LoVo (cell line): ENCODE measurements around the gene ANKRD16.
A peak's percentile ranks its signal among the peaks of the same experiment; 100 is the strongest.
"Not testable (repeated sequence)": the region's sequence is repeated elsewhere in the genome, so short reads cannot be mapped to it uniquely, and the experiment has no call there.

Experiments used
- DNase-seq: peaks from one replicate; pipeline ENCODE4 v3.0.0-alpha.2; 2016; ENCODE audit warnings: low spot score

The ANKRD16 gene

DNA sequence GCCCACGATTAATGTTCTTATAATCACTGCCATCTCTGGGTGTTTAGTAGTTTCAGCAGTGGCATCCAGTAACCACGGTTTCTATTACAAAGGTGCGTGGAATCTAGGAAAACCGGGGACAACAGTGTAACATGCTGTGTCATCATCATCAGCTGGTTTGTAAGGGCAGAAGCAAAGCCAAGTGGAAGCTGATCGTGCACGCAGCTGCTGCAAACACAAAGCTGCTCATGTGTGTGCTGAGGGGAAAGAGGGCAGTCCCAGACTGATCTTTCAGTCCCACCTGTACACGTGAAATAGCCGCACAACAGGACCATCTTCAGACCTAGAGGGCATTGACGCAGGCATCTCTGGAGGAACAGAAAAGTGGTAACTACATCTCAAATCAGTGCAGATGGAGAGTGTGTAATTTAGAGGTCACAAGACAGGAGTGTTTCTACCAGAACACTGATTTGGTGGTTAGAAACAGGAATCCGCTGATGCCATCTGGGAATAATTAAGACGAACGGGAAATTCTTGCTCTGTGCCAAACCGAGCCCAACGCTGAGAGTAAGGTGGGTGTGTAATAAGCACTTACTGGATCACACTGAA lies 13.4 kb downstream of the ANKRD16 start:
- no peak for DNase-seq

DNA sequence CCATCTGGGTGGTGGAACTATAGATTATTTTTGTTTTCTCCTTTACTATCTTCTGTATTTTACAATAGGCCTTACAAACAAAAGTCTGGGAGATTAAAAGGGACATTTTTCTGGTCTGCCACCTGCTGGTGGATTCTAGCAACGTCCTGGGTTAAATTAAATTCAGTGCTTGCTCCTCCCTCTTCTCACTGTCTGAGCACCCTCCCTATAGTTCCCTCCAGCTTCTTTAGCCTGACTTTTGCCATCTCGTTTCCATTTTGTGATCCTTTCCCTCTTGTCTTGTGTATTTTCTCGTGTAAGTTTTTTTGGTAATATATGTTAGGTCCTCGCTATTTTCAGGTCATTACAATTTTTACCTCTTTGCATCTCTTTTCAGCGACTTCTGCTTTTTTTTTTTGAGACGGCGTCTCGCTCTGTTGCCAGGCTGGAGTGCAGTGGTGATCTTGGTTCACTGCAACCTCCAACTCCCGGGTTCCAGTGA lies 16.1 kb downstream of the ANKRD16 start:
- DNase-seq, result peak; percentile 60

- DNase-seq, result no peak
These were observed 18.1 kb downstream of the ANKRD16 start for GRCh38 chr10:5871596-5871995.

GRCh38 chr10:5869156-5869555 lies 20.5 kb downstream of the ANKRD16 start:
- DNase-seq, result no peak

GRCh38 chr10:5868383-5868782 lies 21.3 kb downstream of the ANKRD16 start:
- DNase-seq, result not testable (repeated sequence)

GRCh38 chr10:5867091-5867615 lies 22.5 kb downstream of the ANKRD16 start:
- not testable (repeated sequence) for DNase-seq

DNA sequence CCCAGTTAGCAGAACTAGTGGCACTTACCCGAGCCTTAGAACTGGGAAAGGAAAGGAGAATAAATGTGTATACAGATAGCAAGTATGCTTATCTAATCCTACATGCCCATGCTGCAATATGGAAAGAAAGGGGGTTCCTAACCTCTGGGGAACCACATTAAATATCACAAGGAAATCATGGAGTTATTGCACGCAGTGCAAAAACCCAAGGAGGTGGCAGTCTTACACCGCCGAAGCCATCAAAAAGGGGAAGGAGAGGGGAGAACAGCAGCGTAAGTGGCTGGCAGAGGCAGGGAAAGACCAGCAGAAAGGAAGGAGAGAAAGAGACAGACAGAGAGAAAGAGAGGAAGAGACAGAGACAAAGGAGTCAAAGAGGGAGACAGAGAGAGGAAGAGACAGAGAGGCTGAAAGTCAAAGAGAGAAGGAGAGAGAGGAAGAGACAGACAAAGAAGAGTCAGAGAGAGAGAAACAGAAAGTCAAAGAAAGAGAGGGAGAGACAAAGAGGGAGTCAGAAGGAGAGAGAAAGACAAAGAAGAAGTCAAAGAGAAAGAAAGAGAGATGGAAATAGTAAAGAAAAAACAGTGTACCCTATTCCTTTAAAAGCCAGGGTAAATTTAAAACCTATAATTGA lies 23.1 kb downstream of the ANKRD16 start:
- DNase-seq, result not testable (repeated sequence)

DNA sequence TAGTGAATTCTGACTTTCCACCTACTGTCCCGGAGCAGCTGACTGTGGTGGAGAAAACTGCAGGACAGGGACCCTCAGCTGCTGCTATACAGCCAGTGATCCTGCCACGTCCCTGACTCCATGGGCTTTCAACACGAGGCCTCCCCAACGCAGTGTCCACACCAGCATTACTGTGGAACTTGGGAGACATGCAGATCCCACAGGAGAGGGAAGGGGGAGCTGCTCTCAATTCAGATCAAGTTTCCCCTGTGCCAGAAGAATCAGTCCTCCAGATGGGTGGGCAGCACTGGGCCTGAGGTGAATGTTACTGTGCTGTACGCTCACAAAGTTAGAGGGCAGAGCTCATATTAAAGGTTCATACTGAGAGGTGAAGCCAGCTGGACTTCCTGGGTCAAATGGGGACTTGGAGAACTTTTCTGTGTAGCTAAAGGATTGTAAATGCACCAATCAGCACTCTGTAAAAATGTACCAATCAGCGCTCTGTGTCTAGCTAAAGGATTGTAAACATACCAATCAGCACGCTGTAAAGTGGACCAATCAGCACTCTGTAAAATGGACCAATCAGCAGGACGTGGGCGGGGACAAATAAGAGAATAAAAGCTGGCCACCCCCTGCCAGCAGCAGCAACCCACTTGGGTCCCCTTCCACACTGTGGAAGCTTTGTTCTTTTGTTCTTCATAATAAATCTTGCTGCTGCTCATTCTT lies 26.6 kb downstream of the ANKRD16 start:
- not testable (repeated sequence) for DNase-seq

- DNase-seq, result no peak
These were observed 27.2 kb downstream of the ANKRD16 start for GRCh38 chr10:5862360-5862961.

- DNase-seq, result no peak
These were observed 29.6 kb downstream of the ANKRD16 start for GRCh38 chr10:5860066-5860465.

- no peak for DNase-seq
These were observed 30.9 kb downstream of the ANKRD16 start for GRCh38 chr10:5858811-5859210.

DNA sequence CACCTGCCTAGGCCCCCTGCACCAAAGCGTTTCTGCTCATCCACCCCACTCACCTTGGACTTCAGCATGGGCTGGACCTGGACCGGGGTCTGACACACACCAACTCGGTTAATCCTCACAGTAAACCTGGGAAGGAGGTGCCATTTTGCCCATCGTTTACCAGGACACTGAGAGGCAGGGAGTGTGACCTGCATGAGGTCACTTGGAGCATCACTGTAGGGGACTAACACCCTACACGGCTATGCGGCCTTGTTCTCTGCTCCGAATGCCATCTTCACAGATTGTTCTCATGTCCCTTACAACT lies 33.0 kb downstream of the ANKRD16 start:
- DNase-seq, result no peak

- DNase-seq, result no peak
These were observed 33.6 kb downstream of the ANKRD16 start for GRCh38 chr10:5855979-5856700.

DNA sequence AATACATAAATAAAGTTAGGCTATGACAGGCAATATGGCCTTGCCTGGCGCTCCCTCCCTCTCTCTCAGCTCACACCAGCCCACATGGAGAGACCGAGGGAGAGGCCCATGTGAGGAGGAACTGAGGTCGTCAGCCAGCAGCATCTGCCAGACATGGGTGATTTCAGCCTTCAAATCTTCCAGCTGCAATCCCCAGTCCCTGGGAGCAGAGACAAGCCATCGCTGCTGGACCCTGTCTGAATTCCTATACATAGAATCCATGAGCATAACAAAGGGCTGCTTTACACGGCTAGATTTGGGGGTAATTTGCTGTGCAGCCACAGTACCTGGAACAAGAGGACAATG lies 35.6 kb downstream of the ANKRD16 start:
- no peak for DNase-seq

GRCh38 chr10:5846667-5847066 lies 43.0 kb downstream of the ANKRD16 start:
- DNase-seq, result not testable (repeated sequence)

GRCh38 chr10:5844345-5845055 lies 45.2 kb downstream of the ANKRD16 start:
- DNase-seq, result no peak

DNA sequence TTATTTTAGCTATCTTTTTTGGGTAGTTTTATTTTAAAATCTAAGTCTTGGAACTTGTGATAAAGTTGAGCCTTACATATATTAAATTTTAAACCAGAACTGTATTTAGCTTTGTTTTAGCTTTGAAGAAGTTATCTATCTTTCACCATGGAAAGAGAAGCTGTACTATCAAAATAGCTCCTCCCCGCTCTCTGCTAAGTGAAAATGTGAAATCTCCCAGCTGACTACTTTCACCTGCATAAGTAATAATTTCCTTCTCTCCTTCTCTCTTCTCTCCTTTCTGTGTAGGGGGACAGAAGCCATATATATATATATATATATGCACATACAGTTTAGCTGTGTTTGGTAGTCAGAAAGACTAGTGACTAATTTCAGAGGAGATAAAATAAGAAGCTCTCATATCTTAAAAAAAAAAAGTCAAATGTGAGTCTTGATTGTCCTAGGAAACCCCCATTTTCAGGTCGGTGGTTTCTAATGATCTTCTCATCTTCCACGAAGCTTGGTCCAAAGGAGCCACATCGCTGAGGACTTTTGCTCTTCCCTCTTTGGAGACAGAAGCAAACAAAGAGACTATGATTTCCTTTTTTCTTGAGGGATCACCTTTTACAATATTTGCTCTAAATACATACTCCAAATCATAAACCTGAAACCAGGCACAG lies 45.9 kb downstream of the ANKRD16 start:
- DNase-seq, result no peak

- no peak for DNase-seq
These were observed 47.7 kb downstream of the ANKRD16 start for GRCh38 chr10:5841965-5842364.

DNA sequence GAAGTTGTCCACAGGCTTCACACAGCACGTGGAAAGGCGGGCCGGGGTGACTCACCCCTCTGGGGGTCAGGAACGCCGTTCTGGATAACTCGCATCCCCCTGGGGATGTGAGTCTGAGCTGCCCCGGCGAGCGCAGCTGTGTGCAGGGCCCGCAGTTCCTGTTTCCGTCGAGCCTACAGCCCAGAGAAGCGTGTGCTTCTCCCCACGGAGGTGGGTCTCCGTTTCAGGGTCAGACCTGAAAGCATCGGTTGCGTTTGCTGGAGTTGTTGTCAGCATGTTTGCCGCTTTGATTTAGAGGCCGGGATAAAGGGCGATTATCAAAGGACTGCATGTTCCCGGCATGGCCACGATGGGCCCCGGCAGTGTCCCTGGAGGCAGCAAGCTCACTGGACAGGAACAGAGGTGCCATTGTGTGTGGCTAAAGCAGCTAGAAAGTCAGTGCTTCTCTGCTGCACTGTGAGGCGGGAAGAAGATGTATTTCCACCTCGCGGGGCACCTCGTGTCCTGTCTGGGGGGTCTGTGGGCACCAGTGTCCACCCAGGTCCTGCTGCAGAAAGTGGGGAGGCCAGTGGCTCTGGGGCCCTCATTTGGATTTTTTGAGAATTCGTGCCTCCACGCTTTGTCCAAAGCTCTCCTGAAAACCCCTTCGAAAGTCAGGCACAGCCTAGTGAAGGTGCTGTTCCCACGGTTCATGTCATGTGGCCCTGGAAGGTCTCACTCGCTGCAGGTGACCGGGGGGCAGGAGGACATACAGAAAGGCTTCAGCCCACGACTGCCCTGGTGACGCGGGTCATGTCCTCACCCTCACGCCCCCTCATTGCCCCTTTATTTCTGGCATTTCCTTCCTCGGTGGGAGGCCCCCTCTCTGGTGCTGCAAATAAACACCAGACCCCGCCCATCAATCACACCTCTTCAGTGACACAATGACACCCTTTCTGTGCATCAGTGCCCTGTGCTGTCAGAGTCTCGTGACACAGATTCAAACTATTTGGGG lies 49.1 kb downstream of the ANKRD16 start:
- DNase-seq, result no peak

DNA sequence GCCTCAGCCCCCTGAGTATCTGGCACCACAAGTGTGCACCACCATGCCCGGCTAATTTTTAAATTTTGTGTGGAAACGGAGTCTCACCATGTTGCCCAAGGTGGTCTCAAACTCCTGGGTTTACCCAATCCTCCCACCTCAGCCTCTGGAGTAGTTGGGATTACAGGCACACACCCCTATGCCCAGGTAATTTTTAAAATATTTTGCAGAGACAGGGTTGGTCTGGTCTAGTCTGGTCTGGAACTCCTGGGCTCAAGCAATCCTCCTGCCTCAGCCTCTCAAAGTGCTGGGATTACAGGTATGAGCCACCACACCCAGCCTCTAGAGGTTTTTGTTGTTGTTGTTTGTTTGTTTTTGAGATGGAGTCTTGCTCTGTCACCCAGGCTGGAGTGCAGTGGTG lies 53.5 kb downstream of the ANKRD16 start:
- DNase-seq, result not testable (repeated sequence)
